ENCODE measurements around the gene EDNRB.

EDNRB gene

DNA sequence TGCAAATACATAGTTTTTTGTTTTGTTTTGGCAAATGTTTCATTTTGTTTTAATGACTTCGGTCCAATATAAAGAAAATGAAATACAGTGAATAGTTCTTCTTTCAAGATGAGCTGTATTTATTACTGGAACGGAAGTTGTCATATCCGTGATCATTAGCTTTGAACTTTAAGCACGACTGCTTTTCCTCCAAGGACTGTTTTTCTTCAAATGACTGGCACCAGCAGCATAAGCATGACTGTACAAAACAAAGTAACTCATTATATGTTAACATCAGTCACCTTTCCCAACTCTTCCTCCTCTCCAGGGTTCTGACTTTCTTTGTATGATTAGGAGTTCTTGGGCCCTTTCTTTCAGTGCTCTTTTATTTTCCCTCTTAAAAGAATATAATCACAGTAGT lies 20.5 kb downstream of the EDNRB start:
- no peak overlapping the region for H3K4me3 ChIP-seq (ENCODE audit: low read depth, low read length)

DNA sequence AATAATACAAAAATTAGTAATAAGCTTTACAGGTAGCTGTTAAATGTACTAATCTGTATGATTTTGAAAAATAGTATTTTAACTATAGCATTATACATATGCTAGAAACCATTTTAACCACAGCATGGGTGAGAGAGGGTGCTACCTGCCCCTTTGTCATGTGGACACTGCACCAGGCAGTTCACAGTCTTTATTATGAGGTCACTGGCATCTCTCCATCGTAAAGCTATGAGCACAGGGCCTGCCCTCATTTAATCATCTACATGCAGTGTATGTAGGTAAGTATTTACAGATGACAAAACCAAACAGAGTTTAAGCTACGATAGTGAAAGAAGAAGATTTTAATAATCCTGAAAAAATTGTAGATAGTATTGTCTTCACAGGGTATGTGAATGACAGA lies 21.7 kb downstream of the EDNRB start:
- no peak overlapping the region for H3K4me3 ChIP-seq (ENCODE audit: low read depth, low read length)

DNA sequence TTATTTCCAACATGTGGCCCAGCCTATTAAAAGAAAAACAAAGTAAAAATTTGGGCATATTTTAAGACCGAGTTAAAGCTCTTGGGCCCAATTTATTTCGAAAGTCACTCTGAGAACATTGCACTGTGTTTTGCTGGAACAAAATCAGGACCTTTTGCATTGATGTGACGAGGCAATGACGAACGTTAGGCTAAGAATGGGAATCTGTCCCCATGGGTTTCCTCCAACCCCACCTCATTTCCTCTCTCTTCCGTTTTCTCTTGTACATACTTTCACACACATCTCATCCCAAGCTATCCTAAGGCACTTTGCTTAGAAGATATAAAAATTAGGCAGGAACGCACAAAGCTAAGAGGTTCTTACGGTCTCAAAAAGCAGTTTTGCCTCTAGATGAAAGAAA lies 22.1 kb downstream of the EDNRB start:
- H3K4me3 ChIP-seq (ENCODE audit: low read depth, low read length): no peak overlapping the region

DNA sequence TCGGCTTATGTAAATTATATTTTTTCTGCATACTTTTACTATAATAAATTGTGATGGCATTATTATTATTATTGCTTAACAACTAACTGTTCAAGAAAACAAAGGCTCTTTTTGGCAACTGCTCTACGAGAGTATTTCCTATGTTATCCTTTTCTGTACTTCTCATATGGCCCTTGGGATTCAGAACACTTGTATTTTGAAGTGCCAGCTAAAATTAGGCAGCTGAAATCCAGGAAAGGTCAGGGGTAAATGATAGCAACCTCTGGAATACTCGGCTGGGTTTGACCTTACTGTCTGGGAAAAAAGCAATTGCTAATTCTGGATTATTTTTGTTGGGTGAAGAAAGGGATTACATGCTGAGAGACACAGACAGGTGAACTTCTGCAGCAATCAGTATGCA lies 23.9 kb downstream of the EDNRB start:
- H3K4me3 ChIP-seq (ENCODE audit: low read depth, low read length): no peak overlapping the region

DNA sequence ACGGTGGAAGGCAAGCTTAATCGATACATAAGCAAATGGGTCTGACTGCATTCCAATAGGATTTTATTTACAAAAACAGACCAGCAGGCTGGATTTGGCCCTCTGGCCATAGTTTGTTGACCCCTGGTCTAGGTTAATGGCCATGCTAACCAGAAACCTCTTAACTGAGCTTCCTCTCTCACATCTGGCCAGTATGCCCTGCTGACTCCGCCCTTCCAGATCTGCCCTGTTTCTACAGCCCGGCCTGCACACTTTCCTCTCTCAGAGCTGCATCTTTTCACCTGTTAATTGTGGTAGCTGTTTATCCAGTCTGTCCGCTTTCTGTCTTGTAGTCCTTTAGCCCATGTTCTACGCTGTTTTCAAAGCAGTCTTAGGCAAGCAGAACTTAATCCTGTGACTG lies 25.6 kb downstream of the EDNRB start:
- H3K4me3 ChIP-seq (ENCODE audit: low read depth, low read length): no peak overlapping the region

DNA sequence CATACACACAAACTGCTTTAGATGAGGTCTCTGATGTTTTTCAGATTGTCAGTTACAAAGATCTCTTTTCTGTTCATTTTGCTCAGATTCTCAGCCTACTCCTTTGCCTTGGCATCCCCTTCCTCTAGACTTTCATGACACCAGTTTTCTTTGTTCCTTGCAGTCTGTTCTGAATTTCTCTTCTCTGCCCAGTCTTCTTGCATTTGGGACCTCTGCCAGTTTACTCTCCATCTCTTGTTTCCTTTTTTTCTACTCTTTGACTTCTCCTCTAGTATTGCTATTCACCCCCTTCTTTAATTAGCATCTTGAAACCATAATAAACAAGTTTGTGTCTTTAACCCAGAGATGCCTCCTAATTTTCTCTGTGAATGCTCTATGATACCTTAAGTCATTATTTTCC lies 26.1 kb downstream of the EDNRB start:
- H3K4me3 ChIP-seq (ENCODE audit: low read depth, low read length): no peak overlapping the region

DNA sequence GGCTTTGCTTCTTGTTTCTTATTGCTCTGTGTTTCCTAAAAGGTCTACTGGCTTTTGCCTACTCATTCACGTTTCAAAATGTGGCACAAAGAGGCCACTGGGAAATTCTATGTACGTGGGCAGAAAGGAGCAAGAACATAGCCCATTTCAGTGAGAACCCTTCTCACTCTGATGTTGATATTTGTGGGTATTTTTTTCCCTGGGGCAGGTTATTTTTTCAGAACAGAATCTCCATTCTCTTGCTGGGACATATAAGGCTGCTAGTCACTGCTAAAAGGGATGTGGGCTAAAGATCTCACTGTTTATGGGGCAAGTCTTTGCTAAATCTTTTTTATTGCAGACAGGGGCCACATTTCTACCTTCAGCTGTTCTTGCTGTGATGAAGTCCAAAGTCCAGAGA lies 27.1 kb downstream of the EDNRB start:
- H3K4me3 ChIP-seq (ENCODE audit: low read depth, low read length): no peak overlapping the region

DNA sequence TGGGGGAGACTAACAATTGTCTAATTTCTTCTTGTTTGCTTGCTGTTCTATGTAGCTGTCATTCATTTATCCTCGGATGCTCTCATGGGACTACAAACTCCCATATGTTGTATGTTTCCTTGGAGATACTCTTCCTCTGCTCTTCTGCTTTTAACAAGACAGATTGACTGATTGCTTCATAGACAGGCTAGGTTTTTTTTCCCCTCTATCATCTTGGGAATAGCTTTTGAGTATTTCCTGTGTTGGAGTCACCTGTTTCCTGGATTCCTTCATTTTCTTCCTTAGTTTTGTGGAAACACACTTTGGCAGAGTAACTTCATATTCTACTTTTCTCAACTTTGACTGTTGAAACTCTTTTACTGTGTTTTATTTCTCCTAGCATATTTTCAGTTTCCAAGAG lies 27.6 kb downstream of the EDNRB start:
- H3K4me3 ChIP-seq (ENCODE audit: low read depth, low read length): no peak overlapping the region

DNA sequence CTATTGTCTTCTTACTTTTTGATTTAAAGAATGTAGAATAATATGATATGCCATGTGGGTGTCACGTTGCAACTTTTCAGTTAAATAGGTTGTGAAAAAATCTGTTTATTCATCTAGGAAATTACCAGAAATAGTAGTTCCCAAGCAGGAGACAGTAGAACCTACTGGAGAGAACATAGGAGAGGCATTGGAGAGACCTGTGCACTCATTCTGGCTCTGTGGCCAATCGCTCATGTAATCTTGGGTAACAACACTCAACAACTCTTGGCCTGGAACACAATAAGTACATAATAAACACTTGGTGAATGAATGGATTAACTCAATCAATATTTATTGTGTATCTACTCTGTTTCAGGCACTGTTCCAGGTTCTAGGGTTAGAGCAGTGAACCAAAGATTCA lies 35.3 kb downstream of the EDNRB start:
- H3K4me3 ChIP-seq (ENCODE audit: low read depth, low read length): no peak overlapping the region

DNA sequence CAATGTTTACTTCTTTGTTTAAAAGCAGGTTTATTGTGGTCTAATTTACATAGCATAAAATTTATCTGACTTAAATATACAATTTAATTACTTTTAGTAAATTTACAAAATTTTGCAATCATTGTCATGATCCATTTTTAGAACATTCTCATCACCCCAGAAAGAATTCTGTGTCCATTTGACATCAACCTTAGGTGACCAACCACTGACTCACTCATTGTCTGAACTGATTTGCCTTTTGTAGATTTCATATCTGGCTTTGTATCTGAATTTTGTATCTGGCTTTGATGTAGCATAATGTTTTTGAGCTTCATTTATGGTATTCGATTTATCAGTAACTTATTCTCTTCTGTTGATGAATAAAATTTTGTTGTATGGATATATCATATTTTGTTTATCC lies 40.4 kb downstream of the EDNRB start:
- no peak overlapping the region for H3K4me3 ChIP-seq (ENCODE audit: low read depth, low read length)

DNA sequence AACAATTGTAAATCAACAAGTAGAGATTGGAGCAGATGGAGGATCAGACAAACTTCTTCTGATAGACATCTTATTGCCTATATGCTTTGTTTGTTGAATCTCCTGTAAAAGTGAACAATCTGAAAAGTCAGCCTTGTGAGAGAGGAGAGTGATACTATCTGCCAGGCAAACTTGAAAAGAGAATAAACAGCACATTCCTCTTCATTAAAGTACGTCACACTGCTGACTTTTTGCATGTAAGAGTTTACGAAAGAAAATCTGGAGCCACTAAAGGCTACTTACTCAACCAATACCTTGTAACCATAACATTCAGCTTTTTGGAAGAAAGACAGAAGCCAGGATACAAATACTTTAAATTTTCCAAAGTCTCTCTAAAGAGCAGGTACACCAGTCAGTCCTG lies 42.5 kb downstream of the EDNRB start:
- no peak overlapping the region for H3K4me3 ChIP-seq (ENCODE audit: low read depth, low read length)

DNA sequence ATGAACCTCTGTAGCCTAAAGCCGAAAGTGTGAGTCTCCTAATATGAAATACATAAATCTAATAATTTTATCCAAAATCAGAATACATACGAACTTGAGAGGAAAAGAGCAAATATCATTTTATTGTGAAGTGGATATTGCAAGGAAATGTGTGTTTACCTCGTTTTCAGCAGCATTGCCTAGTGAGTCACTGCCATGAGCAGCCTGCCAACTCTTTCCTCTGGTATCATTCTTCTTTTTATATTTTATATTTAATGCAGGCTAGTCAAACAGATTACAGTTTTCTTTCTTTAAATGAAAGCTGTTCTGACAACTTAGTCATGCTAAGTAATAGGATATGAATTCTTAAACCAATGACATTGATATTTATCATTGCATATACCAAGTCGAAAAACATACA lies 44.2 kb downstream of the EDNRB start:
- H3K4me3 ChIP-seq (ENCODE audit: low read depth, low read length): no peak overlapping the region

DNA sequence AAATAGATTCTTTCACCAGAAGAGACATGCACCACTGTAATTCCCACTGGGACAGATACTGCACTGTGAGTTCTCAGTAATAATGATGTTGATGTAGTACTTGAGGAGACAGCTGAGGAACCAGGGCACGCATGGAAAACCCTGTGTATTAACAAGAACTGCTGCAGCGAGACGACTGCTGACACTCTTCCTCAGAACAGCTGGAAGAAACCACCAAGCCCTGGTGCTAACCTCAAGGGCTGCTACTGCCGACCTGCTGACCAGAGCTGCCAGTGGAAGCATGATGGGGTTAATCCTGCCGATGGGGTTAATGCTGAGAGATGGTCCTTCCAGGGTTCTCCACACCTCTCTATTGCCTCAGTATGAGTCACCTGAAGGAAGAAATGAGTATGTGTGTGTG lies 45.6 kb downstream of the EDNRB start:
- no peak overlapping the region for H3K4me3 ChIP-seq (ENCODE audit: low read depth, low read length)

DNA sequence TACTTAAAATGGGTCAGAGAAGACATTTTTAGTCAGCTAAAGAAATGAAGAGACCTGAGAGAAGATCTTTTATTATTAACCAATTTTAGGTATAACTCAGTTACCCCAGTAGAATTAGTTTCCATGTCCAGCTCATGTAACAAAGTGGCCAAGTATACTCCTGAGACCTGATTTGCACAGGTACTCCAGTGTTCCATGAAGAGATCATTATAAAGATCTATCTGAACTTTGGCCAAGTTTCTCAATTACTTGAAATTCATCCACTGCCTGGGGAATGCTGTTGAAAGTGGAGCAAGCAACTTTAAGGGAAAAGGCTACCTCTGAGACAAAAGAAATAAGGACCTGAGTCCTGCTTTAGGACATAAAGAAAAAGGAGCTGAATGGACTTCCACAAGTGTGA lies 47.0 kb downstream of the EDNRB start:
- H3K4me3 ChIP-seq (ENCODE audit: low read depth, low read length): no peak overlapping the region

DNA sequence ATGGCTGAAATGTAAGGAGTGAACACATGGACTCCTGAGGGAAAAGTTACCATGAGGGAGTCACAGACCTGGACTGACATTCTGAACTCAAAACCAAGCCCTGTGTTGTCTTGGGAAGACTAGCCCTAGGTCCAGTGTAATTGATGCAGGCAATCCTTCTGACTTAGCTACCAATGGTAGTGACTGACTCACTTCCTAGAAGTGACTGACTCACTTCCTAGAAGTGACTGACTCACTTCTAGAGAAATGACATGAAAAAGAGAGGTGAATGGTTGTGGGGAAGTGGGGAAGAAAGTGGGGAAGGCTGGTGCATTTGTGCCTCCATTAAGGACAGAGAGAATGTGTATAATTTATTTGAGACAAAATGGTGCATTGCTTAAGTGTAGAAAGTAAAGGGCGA lies 49.9 kb downstream of the EDNRB start:
- H3K4me3 ChIP-seq (ENCODE audit: low read depth, low read length): no peak overlapping the region

DNA sequence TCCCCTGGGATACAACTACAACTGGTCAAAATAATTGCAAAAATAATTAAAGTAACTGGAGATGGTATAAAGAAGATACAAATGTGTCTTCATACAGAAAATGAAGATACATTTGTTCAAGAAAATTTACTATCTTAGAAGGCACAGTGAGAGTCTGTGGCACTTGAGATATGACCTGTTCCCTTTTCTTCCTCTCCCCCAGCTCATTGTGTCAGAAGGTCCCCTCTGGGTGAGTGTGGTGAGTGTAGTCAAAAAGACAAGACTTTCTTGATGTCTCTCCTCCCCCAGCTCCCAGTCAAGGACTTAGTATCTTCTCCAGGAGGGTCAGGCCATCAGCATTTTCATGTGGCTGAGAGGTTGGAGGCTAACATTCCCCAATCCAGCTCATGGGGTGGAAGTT lies 51.7 kb downstream of the EDNRB start:
- H3K4me3 ChIP-seq (ENCODE audit: low read depth, low read length): no peak overlapping the region

DNA sequence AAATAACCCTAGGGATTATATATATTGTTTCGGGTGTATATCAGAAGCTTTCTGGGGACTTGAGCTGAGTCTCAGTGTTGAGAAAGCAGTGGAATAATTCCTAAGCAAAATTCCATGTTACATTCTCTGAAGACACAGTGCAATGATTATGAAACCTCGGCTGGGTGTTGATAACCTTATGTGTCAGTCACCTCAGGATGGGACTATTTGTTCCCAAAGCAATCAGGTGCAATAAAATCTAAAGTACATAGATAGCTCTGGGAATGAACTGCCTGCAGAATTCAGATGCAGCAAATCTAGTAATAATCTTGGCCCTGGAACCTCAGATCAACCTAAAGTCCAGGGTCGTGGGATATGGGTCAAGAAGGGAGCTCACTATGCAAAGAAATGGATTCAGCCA lies 53.0 kb downstream of the EDNRB start:
- H3K4me3 ChIP-seq (ENCODE audit: low read depth, low read length): no peak overlapping the region

DNA sequence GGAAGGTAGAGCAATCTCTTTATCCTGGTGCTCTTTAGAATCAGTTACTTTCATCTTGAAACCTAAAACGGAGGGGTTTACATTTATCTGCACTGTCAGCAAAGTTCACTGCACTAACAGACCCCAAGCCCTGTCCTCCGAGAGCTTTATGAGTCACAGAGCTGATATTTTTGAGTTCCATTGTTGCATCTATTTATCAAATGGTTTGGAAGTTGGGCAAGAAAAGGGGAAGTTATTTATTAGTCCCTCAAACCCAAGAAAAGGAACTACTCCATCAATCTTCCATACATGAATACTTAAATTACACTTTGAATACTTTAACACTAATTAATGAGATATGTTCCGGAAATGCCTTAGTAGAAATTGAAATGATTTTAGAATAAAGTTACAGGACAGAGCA lies 55.5 kb downstream of the EDNRB start:
- H3K4me3 ChIP-seq (ENCODE audit: low read depth, low read length): no peak overlapping the region

DNA sequence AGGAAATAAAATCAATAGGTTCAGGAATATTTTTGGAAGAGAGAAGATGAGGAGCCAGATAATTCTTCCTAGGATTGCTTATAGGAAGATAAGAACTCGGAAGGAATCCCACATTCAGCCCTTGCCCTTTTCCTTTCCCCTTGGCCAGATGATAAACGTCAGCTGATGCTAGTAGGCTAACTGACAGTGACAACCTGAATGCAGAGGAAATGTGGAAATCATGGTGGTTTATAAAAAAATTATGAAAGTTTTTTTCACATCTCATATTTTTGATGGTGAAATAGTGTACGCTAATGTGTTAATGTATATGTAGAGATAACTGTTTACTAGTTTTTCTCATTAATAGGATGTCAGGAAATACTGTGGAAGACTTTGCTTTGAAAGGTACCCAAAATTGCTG lies 56.9 kb downstream of the EDNRB start:
- no peak overlapping the region for H3K4me3 ChIP-seq (ENCODE audit: low read depth, low read length)

DNA sequence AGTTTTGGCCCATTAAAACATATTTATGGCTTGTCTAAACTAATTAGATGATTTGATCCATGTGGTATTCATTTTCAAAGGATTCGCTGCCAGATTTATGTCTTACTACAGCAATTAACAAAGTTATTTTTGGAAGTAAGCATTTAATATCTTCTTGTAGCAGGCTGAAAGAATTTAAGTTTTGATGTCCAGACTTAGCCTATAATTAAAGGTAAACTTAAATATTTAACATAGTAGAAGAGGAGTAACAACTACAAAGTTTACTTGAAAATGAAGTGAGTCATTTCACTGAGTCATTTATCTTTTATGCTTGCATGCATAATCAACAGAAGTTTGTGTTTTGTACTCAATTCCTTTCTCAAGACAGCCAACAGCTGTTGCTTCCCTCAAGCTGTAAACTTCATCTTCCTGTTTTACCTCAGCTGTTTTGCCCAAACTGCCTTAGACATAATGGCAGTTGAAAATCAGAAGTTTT lies 58.1 kb downstream of the EDNRB start:
- no peak overlapping the region for H3K4me3 ChIP-seq (ENCODE audit: low read depth, low read length)

DNA sequence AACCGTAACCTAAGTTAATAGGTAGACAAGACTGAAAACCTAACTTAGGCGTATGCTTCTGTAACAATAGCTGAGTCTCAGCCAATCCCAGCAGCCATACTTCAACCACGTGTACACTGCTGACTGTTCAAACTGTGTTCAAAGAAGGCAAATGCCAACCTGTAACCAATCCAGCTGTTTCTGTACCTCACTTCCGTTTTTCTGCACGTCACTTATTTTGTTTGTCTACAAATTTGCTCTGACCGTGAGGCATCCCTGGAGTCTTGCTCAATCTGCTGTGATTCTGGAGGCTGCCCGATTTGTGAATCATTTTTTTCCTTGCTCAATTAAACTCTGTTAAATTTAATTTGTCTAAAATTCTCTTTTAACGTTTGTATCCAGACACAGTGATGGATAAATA lies 59.2 kb downstream of the EDNRB start:
- H3K4me3 ChIP-seq (ENCODE audit: low read depth, low read length): no peak overlapping the region

DNA sequence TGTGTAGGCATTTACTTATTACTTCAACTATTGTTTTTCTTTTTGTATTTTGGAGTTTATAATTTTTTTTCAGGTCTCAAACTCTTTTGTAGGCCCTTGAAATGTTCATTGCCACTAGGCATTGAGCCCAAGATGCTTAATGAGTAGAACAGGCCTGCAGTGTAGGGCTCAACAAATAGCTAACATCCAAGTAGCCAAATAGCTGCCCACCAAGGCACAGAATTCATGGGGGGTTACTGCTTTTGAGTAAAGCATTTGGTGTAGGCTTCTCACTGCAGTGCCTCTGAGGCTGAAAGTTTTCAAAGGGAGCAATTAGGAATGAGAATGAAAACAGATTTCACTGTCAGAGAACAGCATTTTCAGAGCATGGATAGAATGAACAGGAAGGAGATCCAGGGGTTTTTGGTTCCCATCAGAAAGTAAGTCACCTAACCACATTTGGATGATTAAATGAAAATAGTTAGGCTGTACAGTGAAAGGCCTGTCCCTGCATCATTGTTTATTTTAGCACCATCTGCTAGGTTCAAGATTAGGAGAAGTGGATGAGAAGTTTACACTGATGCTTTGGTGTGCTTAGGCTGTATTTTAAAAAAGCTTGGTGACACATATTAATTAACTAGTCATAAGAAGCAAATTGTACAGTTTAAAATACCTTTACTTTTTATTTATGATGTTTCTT lies 61.0 kb downstream of the EDNRB start:
- H3K4me3 ChIP-seq (ENCODE audit: low read depth, low read length): no peak overlapping the region

DNA sequence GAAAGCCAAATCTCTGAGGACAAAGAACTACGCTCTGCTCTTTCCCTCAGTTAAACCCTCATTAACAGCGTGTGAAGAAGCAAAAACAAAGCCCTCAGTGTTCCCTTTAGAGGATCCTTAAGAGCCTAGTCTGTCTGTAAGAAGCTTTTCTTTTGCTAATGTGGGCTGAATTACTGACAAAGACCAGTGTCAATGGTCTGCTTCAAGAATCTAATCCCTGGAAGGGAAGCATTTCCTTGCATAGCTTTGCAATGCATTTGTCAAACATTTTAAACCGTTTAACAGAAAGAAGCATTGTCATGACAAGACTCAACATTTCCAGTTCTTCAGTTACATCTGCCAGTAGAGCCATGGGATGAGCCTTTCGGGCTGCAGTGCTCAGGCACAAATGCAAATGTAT lies 64.9 kb downstream of the EDNRB start:
- H3K4me3 ChIP-seq (ENCODE audit: low read depth, low read length): no peak overlapping the region
